IMR-90 (cell line): Measurements from ENCODE around the gene STXBP6. TPM values are rescaled to one million over a fixed set of nuclear protein-coding genes. Genes with fewer than 3 reads are reported as not detected.

ENCODE experiments used
- ATAC-seq: fragments of 200-7000 bp; cut with Tn5 transposase; 2 replicates; pipeline ENCODE4 v1.9.1; 2020; ENCODE audit warnings: low read depth, mild to moderate bottlenecking, moderate library complexity
- BruUV-seq: library from RNA; stranded (reverse); fragments of 400-500 nt; replicated peaks from 2 replicates; lab custom pipeline; 2021; lab: Mats Ljungman, UMichigan
- CTCF ChIA-PET: fragments of 300-600 bp; formaldehyde crosslinking; extraction: SDS; loops from one replicate; lab custom pipeline; 2021; ENCODE audit warnings: antibody characterized with exemption; lab: Yijun Ruan, JAX
- POLR2A ChIA-PET: fragments of 300-600 bp; sonication (Branson Sonifier 250); formaldehyde crosslinking; loops from one replicate; lab custom pipeline; 2022; ENCODE audit warnings: antibody characterized with exemption; ENCODE audit not compliant: unreplicated experiment; lab: Charles Lee
- DNase-seq: peaks from one replicate; pipeline ENCODE4 v3.0.0; 2013
- H2AFZ ChIP-seq: replicated peaks from 2 replicates; pipeline ENCODE3; 2013; ENCODE audit warnings: low read length, mild to moderate bottlenecking; ENCODE audit not compliant: poor library complexity
- H2AK5ac ChIP-seq: 2 replicates; pipeline ENCODE4 v1.6.1; 2013; ENCODE audit warnings: low read depth, low read length, inconsistent platforms
- H2AK9ac ChIP-seq: replicated peaks from 2 replicates; pipeline ENCODE3; 2013; ENCODE audit warnings: mild to moderate bottlenecking, low read depth, low read length, moderate library complexity; ENCODE audit not compliant: poor library complexity
- H2BK120ac ChIP-seq: 2 replicates; pipeline ENCODE4 v1.6.1; 2013; ENCODE audit warnings: low read depth, low read length, inconsistent platforms
- H2BK15ac ChIP-seq: 3 replicates; pipeline ENCODE4 v1.6.1; 2013; ENCODE audit warnings: low read depth, low read length, inconsistent platforms
- H2BK20ac ChIP-seq: 2 replicates; pipeline ENCODE4 v1.6.1; 2013; ENCODE audit warnings: low read depth, mild to moderate bottlenecking, inconsistent platforms, low read length, moderate library complexity
- H2BK5ac ChIP-seq: 2 replicates; pipeline ENCODE4 v1.6.1; 2013; ENCODE audit warnings: mild to moderate bottlenecking, low read depth, low read length, inconsistent platforms; ENCODE audit not compliant: poor library complexity, severe bottlenecking
- H3K14ac ChIP-seq: replicated peaks from 2 replicates; pipeline ENCODE4 v1.6.1; 2013; ENCODE audit warnings: low read depth, low read length, inconsistent platforms
- H3K18ac ChIP-seq: 2 replicates; pipeline ENCODE4 v1.6.1; 2013; ENCODE audit warnings: low read depth, low read length, control low read depth
- H3K23ac ChIP-seq: 2 replicates; pipeline ENCODE4 v1.6.1; 2013; ENCODE audit warnings: low read depth, low read length, inconsistent platforms
- H3K27ac ChIP-seq: 2 replicates; pipeline ENCODE4 v1.5.1; 2013; ENCODE audit warnings: mild to moderate bottlenecking, control low read depth, low read length; ENCODE audit not compliant: insufficient read depth
- H3K27me3 ChIP-seq: 2 replicates; pipeline ENCODE4 v1.6.1; 2013; ENCODE audit warnings: low read length; ENCODE audit not compliant: control insufficient read depth, insufficient read depth
- H3K36me3 ChIP-seq: 2 replicates; pipeline ENCODE4 v1.6.1; 2013; ENCODE audit warnings: low read length, mixed read lengths; ENCODE audit not compliant: control insufficient read depth, insufficient read depth
- H3K4ac ChIP-seq: 2 replicates; pipeline ENCODE4 v1.6.1; 2013; ENCODE audit warnings: low read depth, low read length, inconsistent platforms
- H3K4me1 ChIP-seq: 2 replicates; pipeline ENCODE4 v1.6.1; 2013; ENCODE audit warnings: low read length, mixed read lengths; ENCODE audit not compliant: control insufficient read depth, insufficient read depth
- H3K4me2 ChIP-seq: 2 replicates; pipeline ENCODE4 v1.6.1; 2013; ENCODE audit warnings: low read depth, mild to moderate bottlenecking, control low read depth, low read length, moderate library complexity
- H3K4me3 ChIP-seq: 2 replicates; pipeline ENCODE4 v1.5.1; 2013; ENCODE audit warnings: low read depth, mild to moderate bottlenecking, control low read depth, low read length, moderate library complexity; ENCODE audit not compliant: insufficient read depth
- H3K56ac ChIP-seq: 2 replicates; pipeline ENCODE4 v1.6.1; 2013; ENCODE audit warnings: low read length, inconsistent platforms; ENCODE audit not compliant: insufficient read depth; ENCODE audit errors: extremely low read depth
- H3K79me1 ChIP-seq, 2 experiments: 2 replicates each; pipeline ENCODE4 v1.6.1; 2013; ENCODE audit warnings: low read length in 2 of 2, inconsistent platforms in 1 of 2, low read depth in 1 of 2
- H3K9ac ChIP-seq: 2 replicates; pipeline ENCODE4 v1.6.1; 2013; ENCODE audit warnings: low read depth, low read length, control low read depth
- H3K9me1 ChIP-seq: 2 replicates; pipeline ENCODE4 v1.6.1; 2013; ENCODE audit warnings: low read length, inconsistent platforms; ENCODE audit not compliant: insufficient read depth
- H3K9me3 ChIP-seq: 2 replicates; pipeline ENCODE4 v1.6.1; 2013; ENCODE audit warnings: low read length; ENCODE audit not compliant: control insufficient read depth, insufficient read depth
- H4K20me1 ChIP-seq: 2 replicates; pipeline ENCODE4 v1.6.1; 2013; ENCODE audit warnings: low read length, inconsistent platforms; ENCODE audit not compliant: insufficient read depth
- H4K5ac ChIP-seq: 2 replicates; pipeline ENCODE4 v1.6.1; 2013; ENCODE audit warnings: mild to moderate bottlenecking, low read depth, low read length, control low read depth
- H4K8ac ChIP-seq, 2 experiments: 2 replicates each; pipeline ENCODE4 v1.6.1; 2013; ENCODE audit warnings: low read depth in 2 of 2, low read length in 2 of 2, control low read depth in 1 of 2, inconsistent platforms in 1 of 2
- H4K91ac ChIP-seq: 2 replicates; pipeline ENCODE4 v1.6.1; 2013; ENCODE audit warnings: low read depth, low read length, inconsistent platforms; ENCODE audit not compliant: insufficient read depth
- CEBPB ChIP-seq: IDR thresholded peaks from 2 replicates; pipeline ENCODE4 v1.6.1; 2012; ENCODE audit warnings: low read depth, low read length, improper control_type of control experiment
- MAZ ChIP-seq: IDR thresholded peaks from 2 replicates; pipeline ENCODE4 v1.6.1; 2012; ENCODE audit warnings: low read depth, mild to moderate bottlenecking, low read length, improper control_type of control experiment, moderate library complexity, borderline replicate concordance
- RCOR1 ChIP-seq: IDR thresholded peaks from 2 replicates; pipeline ENCODE4 v1.6.1; 2012; ENCODE audit warnings: mild to moderate bottlenecking, low read length, improper control_type of control experiment; ENCODE audit not compliant: insufficient replicate concordance
- SMC3 ChIP-seq: fragments of 150-350 bp; IDR thresholded peaks from 2 replicates; pipeline ENCODE4 v1.6.1; 2016; ENCODE audit warnings: low read depth, mild to moderate bottlenecking, antibody characterized with exemption, low read length, moderate library complexity
- WGBS, 2 experiments: methylation state at CpG; one replicate each; pipeline versions ENCODE4 v1.1.5 to v1.1.7; 2013; ENCODE audit warnings: missing lambda C conversion rate in 2 of 2; ENCODE audit not compliant: insufficient read length in 1 of 2; ENCODE audit errors: extremely low coverage in 2 of 2; 5-methylcytosine and 5-hydroxymethylcytosine counted together
- dilution Hi-C: fragments of 300-500 bp; cut with HindIII; formaldehyde crosslinking; loops from one replicate; pipeline ENCODE4 v1.14.3; 2018; ENCODE audit warnings: low sequenced_read_pairs; ENCODE audit not compliant: unreplicated experiment
- in situ Hi-C: fragments of 300-500 bp; cut with MboI; formaldehyde crosslinking; loops from 3 replicates; pipeline ENCODE4 v1.14.3; 2019; ENCODE audit warnings: low sequenced_read_pairs, inconsistent platforms, mixed read lengths
- intact Hi-C: fragments of 100-400 bp; cut with micrococcal nuclease; formaldehyde crosslinking; loops from 2 replicates; pipeline ENCODE4 v1.10.0; 2022
- polyA plus RNA-seq, 3 experiments: library from polyadenylated mRNA; depleted of rRNA; stranded (reverse); fragments of >200 nt; gene quantifications; 2 replicates each; pipeline ENCODE4 v1.2.3, GENCODE V29; 2012; ENCODE audit warnings: low replicate concordance in 1 of 3
- total RNA-seq: library from RNA; depleted of rRNA; stranded (reverse); fragments of >200 nt; gene quantifications from 2 replicates; pipeline ENCODE4 v1.2.3, GENCODE V29; 2012
- TF ChIP-seq, protein P1 (sequence below): conservative IDR thresholded peaks from 2 replicates; pipeline ENCODE4 v1.5.1; 2012; ENCODE audit warnings: mild to moderate bottlenecking, low read depth, low read length, improper control_type of control experiment

The STXBP6 gene
- total and polyA plus RNA-seq, 2 of the 4 experiments (the other 2 are of a cell fraction): 14.2 to 14.3 TPM

DNA sequence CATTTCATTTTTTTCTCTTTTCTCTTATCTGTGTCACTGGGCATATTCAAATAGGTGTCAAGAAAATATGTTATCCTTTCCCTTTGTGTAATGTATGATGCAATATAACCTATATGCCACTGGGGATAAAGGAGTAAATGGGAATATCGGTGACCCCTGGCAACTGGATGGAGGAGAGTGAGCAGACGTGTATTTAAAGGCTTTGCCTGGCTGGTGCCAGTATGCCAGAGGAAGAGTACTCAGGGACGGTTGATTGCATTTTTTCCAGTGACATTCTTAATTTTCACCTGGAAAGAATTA lies 12.0 kb upstream of the STXBP6 start:
- CTCF ChIA-PET: no interaction called here
- H3K79me1 ChIP-seq: no peaks in the 10 kb centered on the region

More for the DNA sequence above, 12.0 kb upstream of the STXBP6 start:
- Histone ChIP-seq H3K4me1 (peaks cover 3% of the 10 kb centered on the region), H3K27me3 (no peaks in the 10 kb centered on the region; the same call in 1 of the 2 replicates), H3K4me3 (no peak overlapping the region), H4K8ac (no peak overlapping the region), H3K14ac (no peak overlapping the region), H3K4me2 (no peak overlapping the region), H3K56ac (no peak overlapping the region), H3K9me1 (no peaks in the 10 kb centered on the region), H3K9me3 (no peaks in the 10 kb centered on the region), H2BK5ac (no peak overlapping the region), H2AFZ (no peak overlapping the region), H3K18ac (no peak overlapping the region), H3K23ac (no peak overlapping the region), H3K27ac (no peak overlapping the region), H2AK9ac (no peak overlapping the region), H2BK120ac (no peak overlapping the region), H4K20me1 (no peaks in the 10 kb centered on the region), H2AK5ac (no peak overlapping the region), H4K91ac (no peak overlapping the region), H3K4ac (no peak overlapping the region), H2BK15ac (no peak overlapping the region), H3K36me3 (no peaks in the 10 kb centered on the region), H4K5ac (no peak overlapping the region), H3K9ac (no peak overlapping the region), H2BK20ac (no peak overlapping the region)
- no peak for DNase-seq
- POLR2A ChIA-PET: interaction anchor here (0.7 kb wide), 1 partner anchor 18 kb away, joined by 3 read pairs; no protein-coding TSS in a partner anchor
- dilution Hi-C loops: no loop called here
- in situ Hi-C loops: no loop called here
- TF ChIP-seq, protein P1, sequence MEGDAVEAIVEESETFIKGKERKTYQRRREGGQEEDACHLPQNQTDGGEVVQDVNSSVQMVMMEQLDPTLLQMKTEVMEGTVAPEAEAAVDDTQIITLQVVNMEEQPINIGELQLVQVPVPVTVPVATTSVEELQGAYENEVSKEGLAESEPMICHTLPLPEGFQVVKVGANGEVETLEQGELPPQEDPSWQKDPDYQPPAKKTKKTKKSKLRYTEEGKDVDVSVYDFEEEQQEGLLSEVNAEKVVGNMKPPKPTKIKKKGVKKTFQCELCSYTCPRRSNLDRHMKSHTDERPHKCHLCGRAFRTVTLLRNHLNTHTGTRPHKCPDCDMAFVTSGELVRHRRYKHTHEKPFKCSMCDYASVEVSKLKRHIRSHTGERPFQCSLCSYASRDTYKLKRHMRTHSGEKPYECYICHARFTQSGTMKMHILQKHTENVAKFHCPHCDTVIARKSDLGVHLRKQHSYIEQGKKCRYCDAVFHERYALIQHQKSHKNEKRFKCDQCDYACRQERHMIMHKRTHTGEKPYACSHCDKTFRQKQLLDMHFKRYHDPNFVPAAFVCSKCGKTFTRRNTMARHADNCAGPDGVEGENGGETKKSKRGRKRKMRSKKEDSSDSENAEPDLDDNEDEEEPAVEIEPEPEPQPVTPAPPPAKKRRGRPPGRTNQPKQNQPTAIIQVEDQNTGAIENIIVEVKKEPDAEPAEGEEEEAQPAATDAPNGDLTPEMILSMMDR: no peak
- peak; percentile 63 for TF ChIP-seq CEBPB
- TF ChIP-seq RCOR1: no peak
- no peak for TF ChIP-seq MAZ
- TF ChIP-seq SMC3: no peak
- ATAC-seq: no peak
- BruUV-seq: no TSS peak
- WGBS, 2 experiments: no CpG with 5 or more reads among the region's 3 CpGs
- intact Hi-C loops: no loop called here
